HG03175 (cell line): ENCODE results near the gene PSMB5.

ENCODE experiments used
- ATAC-seq: cut with Tn5 transposase; IDR thresholded peaks from one replicate; pipeline ENCODE4 v1.9.1; 2021; ENCODE audit warnings: mild to moderate bottlenecking, moderate library complexity; ENCODE audit not compliant: unreplicated experiment

PSMB5 gene

GRCh38 chr14:23045419-23046357 is 11.0 kb upstream of the PSMB5 start:
- no peak for ATAC-seq

- no peak for ATAC-seq
Observed at GRCh38 chr14:23044840-23045239, 10.1 kb upstream of the PSMB5 start.

GRCh38 chr14:23043754-23044153 is 9.1 kb upstream of the PSMB5 start:
- no peak for ATAC-seq

GRCh38 chr14:23043145-23043544 is 8.4 kb upstream of the PSMB5 start:
- ATAC-seq = no peak

GRCh38 chr14:23042162-23042965 is 7.7 kb upstream of the PSMB5 start, which contains the start of gene PSMB11:
TSS of gene PSMB11 (plus strand) at chr14:23042212. CDS start at chr14:23042226, 14 bp downstream.
- no peak for ATAC-seq

GRCh38 chr14:23041729-23042128 is 7.0 kb upstream of the PSMB5 start:
- no peak for ATAC-seq

GRCh38 chr14:23040100-23040499 is 5.4 kb upstream of the PSMB5 start:
- ATAC-seq = no peak

- ATAC-seq = no peak
Observed at GRCh38 chr14:23035303-23036144, 824 bp upstream of the PSMB5 start.

- ATAC-seq = no peak
Observed at GRCh38 chr14:23033801-23034497, 751 bp downstream of the PSMB5 start.

- no peak for ATAC-seq
Observed at GRCh38 chr14:23033251-23033727, 1.4 kb downstream of the PSMB5 start.

- ATAC-seq = no peak
Observed at GRCh38 chr14:23030936-23031335, 3.8 kb downstream of the PSMB5 start.

- ATAC-seq = no peak
Observed at GRCh38 chr14:23028799-23029198, 5.9 kb downstream of the PSMB5 start.

- ATAC-seq = no peak
Observed at GRCh38 chr14:23025151-23025814, 9.4 kb downstream of the PSMB5 start.

GRCh38 chr14:23024612-23025075 is 10.1 kb downstream of the PSMB5 start:
- ATAC-seq = no peak

GRCh38 chr14:23023795-23024152 is 10.9 kb downstream of the PSMB5 start:
- no peak for ATAC-seq

- ATAC-seq = no peak
Observed at GRCh38 chr14:23023022-23023794, 11.5 kb downstream of the PSMB5 start.

- ATAC-seq = no peak
Observed at GRCh38 chr14:23021889-23022442, 12.7 kb downstream of the PSMB5 start.

- no peak for ATAC-seq
Observed at GRCh38 chr14:23021434-23021833, 13.3 kb downstream of the PSMB5 start.
